Liver (tissue), 9 donors: ENCODE measurements around the gene DIP2C. TPM values are rescaled to one million over a fixed set of nuclear protein-coding genes. Genes with fewer than 3 reads are reported as not detected.

ENCODE experiments used
- DNase-seq: peaks from one replicate; pipeline ENCODE4 v3.0.0-alpha.2; 2017; ENCODE audit warnings: low spot score
- H3K27ac ChIP-seq, 2 donors: one replicate each; pipeline ENCODE4 v1.7.0; 2013; ENCODE audit warnings: inconsistent platforms in 2 of 2, low read length in 2 of 2, control low read depth in 1 of 2, low read depth in 1 of 2, mild to moderate bottlenecking in 1 of 2
- H3K27me3 ChIP-seq, 4 donors: one replicate each; pipeline versions ENCODE4 v1.6.1 to v1.7.0; 2013; ENCODE audit warnings: low read length in 3 of 4, inconsistent platforms in 1 of 4, mild to moderate bottlenecking in 1 of 4, moderate library complexity in 1 of 4; ENCODE audit not compliant: control insufficient read depth in 4 of 4, insufficient read depth in 4 of 4
- H3K36me3 ChIP-seq, 4 donors: one replicate each; pipeline versions ENCODE4 v1.6.1 to v1.7.0; 2013; ENCODE audit warnings: low read length in 3 of 4, mild to moderate bottlenecking in 3 of 4, low read depth in 1 of 4, moderate library complexity in 1 of 4; ENCODE audit not compliant: control insufficient read depth in 4 of 4, insufficient read depth in 3 of 4
- H3K4me1 ChIP-seq, 4 donors: one replicate each; pipeline versions ENCODE4 v1.6.1 to v1.7.0; 2013; ENCODE audit warnings: low read length in 3 of 4, mild to moderate bottlenecking in 3 of 4, moderate library complexity in 1 of 4; ENCODE audit not compliant: control insufficient read depth in 4 of 4, insufficient read depth in 4 of 4
- H3K4me3 ChIP-seq, 3 donors: one replicate each; pipeline versions ENCODE4 v1.6.1 to v1.7.0; 2013; ENCODE audit warnings: low read length in 3 of 3, control low read depth in 1 of 3, low read depth in 1 of 3, mild to moderate bottlenecking in 1 of 3
- H3K9ac ChIP-seq, 2 donors: one replicate each; pipeline ENCODE4 v1.7.0; 2013; ENCODE audit warnings: low read length in 2 of 2, mild to moderate bottlenecking in 2 of 2, moderate library complexity in 2 of 2, control low read depth in 1 of 2, low read depth in 1 of 2
- H3K9me3 ChIP-seq, 4 donors: one replicate each; pipeline versions ENCODE4 v1.6.1 to v1.7.0; 2013; ENCODE audit warnings: low read length in 3 of 4; ENCODE audit not compliant: control insufficient read depth in 4 of 4
- EGR1 ChIP-seq, 2 donors: IDR thresholded peaks; 2 replicates each; pipeline ENCODE4 v1.6.1; 2016 to 2018; ENCODE audit warnings: antibody characterized with exemption in 2 of 2, low read depth in 2 of 2
- FOXA1 ChIP-seq: IDR thresholded peaks from 2 replicates; pipeline ENCODE4 v1.6.1; 2016; ENCODE audit warnings: antibody characterized with exemption
- FOXA2 ChIP-seq: IDR thresholded peaks from 2 replicates; pipeline ENCODE4 v1.6.1; 2016; ENCODE audit warnings: antibody characterized with exemption
- GABPA ChIP-seq, 2 donors: IDR thresholded peaks in 1 of 2; conservative IDR thresholded peaks in 1 of 2; 2 replicates each; pipeline ENCODE4 v1.6.1; 2016; ENCODE audit warnings: antibody characterized with exemption in 2 of 2, mild to moderate bottlenecking in 1 of 2, moderate library complexity in 1 of 2
- HNF4A ChIP-seq, 2 donors: conservative IDR thresholded peaks; 2 replicates each; pipeline ENCODE4 v1.6.1; 2016; ENCODE audit warnings: antibody characterized with exemption in 2 of 2, mild to moderate bottlenecking in 2 of 2
- HNF4G ChIP-seq: IDR thresholded peaks from 2 replicates; pipeline ENCODE4 v1.6.1; 2016; ENCODE audit warnings: antibody characterized with exemption
- JUND ChIP-seq, 2 donors: IDR thresholded peaks; 2 replicates each; pipeline ENCODE4 v1.6.1; 2016; ENCODE audit warnings: antibody characterized with exemption in 2 of 2
- NR2F2 ChIP-seq: IDR thresholded peaks from 2 replicates; pipeline ENCODE4 v1.6.1; 2016; ENCODE audit warnings: antibody characterized with exemption
- RAD21 ChIP-seq, 2 donors: IDR thresholded peaks; 2 replicates each; pipeline ENCODE4 v1.6.1; 2016; ENCODE audit warnings: antibody characterized with exemption in 2 of 2, mild to moderate bottlenecking in 2 of 2
- RXRA ChIP-seq, 2 donors: IDR thresholded peaks; 2 replicates each; pipeline ENCODE4 v1.6.1; 2017 to 2018; ENCODE audit warnings: antibody characterized with exemption in 2 of 2, mild to moderate bottlenecking in 1 of 2
- SP1 ChIP-seq: IDR thresholded peaks from 2 replicates; pipeline ENCODE4 v1.6.1; 2018; ENCODE audit warnings: antibody characterized with exemption, mild to moderate bottlenecking
- TAF1 ChIP-seq: conservative IDR thresholded peaks from 2 replicates; pipeline ENCODE4 v1.6.1; 2016; ENCODE audit warnings: antibody characterized with exemption, mild to moderate bottlenecking
- YY1 ChIP-seq: IDR thresholded peaks from 2 replicates; pipeline ENCODE4 v1.6.1; 2016; ENCODE audit warnings: antibody characterized with exemption, mild to moderate bottlenecking
- WGBS: extraction: QIAGEN DNeasy Blood & Tissue Kit; methylation state at CpG from one replicate; pipeline ENCODE4 v1.1.7; 2013; 5-methylcytosine and 5-hydroxymethylcytosine counted together
- polyA plus RNA-seq, 2 donors: library from polyadenylated mRNA; stranded (reverse) in 1 of 2; unstranded in 1 of 2; fragments of 200-250 nt in 1 of 2; fragments of >200 nt in 1 of 2; fragmentation: Nextera tagmentation in 1 of 2; extraction: Ambion mirVana in 1 of 2; gene quantifications; one replicate each; pipeline versions ENCODE4 v1.2.1 to v1.2.3, GENCODE V29; 2013 to 2015
- total RNA-seq, 2 donors: library from RNA; depleted of rRNA; stranded (reverse); fragments of >200 nt; gene quantifications; one replicate each; pipeline ENCODE4 v1.2.3, GENCODE V29; 2014
- TF ChIP-seq, protein P1 (sequence below): IDR thresholded peaks from 2 replicates; pipeline ENCODE4 v1.6.1; 2016; ENCODE audit warnings: antibody characterized with exemption
- TF ChIP-seq, protein P2 (sequence below): IDR thresholded peaks from 2 replicates; pipeline ENCODE4 v1.6.1; 2016; ENCODE audit warnings: antibody characterized with exemption, mild to moderate bottlenecking
- TF ChIP-seq, protein P3 (sequence below): fragments of 150-350 bp; IDR thresholded peaks from 2 replicates; pipeline ENCODE4 v1.5.1; 2017; ENCODE audit warnings: improper control_type of control experiment, low read depth, low read length; ENCODE audit not compliant: missing input control
- TF ChIP-seq, protein P4 (sequence below): IDR thresholded peaks from 2 replicates; pipeline ENCODE4 v1.6.1; 2016; ENCODE audit warnings: antibody characterized with exemption
- TF ChIP-seq, protein P5 (sequence below): IDR thresholded peaks from 2 replicates; pipeline ENCODE4 v1.6.1; 2016; ENCODE audit warnings: antibody characterized with exemption
- donor health status: healthy.
- donor health status: healthy.
- donor health status: healthy.
- donor health status: healthy.
- donor health status: healthy.

DIP2C gene
- total and polyA plus RNA-seq, 4 donors: 4.2 to 12.2 (median 5.7) TPM

DNA sequence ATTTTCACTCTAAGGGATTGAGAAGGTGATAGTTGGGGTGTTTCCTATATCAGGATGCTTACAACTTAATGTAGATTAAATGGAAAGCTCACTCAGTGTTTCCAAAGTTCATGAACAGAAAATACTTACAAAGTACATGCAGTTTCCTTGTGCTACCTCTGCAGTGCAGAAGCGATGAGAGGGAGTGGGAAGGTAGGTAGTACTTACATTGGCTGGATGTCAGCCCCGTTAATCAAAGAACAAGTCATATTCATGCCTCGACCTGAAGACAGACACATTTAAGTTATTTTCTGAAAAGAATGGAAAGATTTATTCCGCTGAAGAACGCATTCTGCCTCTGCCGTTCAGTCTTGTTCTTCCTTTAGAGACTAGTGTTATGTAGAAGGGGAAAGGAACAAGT, 461.1 kb downstream of the DIP2C start:
- TF ChIP-seq GABPA (IDR thresholded peaks at IDR 0.05 in 1 of 2, conservative IDR thresholded peaks at IDR 0.05 in 1 of 2): no peak
- TF ChIP-seq EGR1 (IDR thresholded peaks at IDR 0.05; ENCODE audit: low read depth in 2 of 2): no peak
- no peak for TF ChIP-seq FOXA2
- TF ChIP-seq RAD21 (IDR thresholded peaks at IDR 0.05): no peak
- no peak for TF ChIP-seq TAF1
- TF ChIP-seq HNF4G: no peak
- no peak for TF ChIP-seq NR2F2
- TF ChIP-seq FOXA1: no peak
- TF ChIP-seq YY1: no peak
- no peak for TF ChIP-seq SP1
- H3K9me3 ChIP-seq: no peaks in the 10 kb centered on the region
- no peaks in the 10 kb centered on the region for H3K27me3 ChIP-seq
- no peak for DNase-seq
- H3K36me3 ChIP-seq: peaks cover 0 to 3% (median 0%) of the 10 kb centered on the region in 4 donors
- 94% methylated on average over 6 of the region's 6 CpGs for WGBS
- peaks cover 0 to 1% (median 0%) of the 10 kb centered on the region in 4 donors for H3K4me1 ChIP-seq
- H3K4me3 ChIP-seq: no peak overlapping the region
- no peak overlapping the region for H3K27ac ChIP-seq
- H3K9ac ChIP-seq: no peak overlapping the region

DNA sequence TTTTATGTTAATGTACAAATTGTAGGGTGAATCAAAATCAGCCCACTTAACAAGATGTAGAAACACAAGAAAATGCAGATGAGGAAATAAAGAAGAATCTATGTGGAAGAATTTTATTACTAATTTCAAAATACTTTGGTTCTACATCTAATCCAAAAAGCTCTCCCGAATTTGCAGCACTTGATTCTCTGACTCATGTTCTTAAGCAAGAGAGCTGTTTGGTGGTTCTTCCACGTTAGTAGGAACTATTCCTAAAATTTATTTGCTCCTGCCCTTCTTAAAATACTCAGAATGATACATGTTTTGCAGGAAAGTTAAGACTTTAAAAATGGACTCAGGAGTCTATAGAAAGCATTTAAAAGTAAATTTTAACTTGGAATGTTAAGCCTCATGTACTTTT, 462.5 kb downstream of the DIP2C start:
- 89% methylated on average over 2 of the region's 2 CpGs for WGBS
- TF ChIP-seq, protein P1, sequence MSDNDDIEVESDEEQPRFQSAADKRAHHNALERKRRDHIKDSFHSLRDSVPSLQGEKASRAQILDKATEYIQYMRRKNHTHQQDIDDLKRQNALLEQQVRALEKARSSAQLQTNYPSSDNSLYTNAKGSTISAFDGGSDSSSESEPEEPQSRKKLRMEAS: no peak
- TF ChIP-seq RAD21 (IDR thresholded peaks at IDR 0.05) (no peak), JUND (IDR thresholded peaks at IDR 0.05) (no peak), HNF4A (conservative IDR thresholded peaks at IDR 0.05) (no peak), NR2F2 (no peak), RXRA (IDR thresholded peaks at IDR 0.05) (no peak), YY1 (no peak), FOXA1 (no peak), SP1 (no peak), TAF1 (no peak), EGR1 (IDR thresholded peaks at IDR 0.05; ENCODE audit: low read depth in 2 of 2) (no peak), GABPA (IDR thresholded peaks at IDR 0.05 in 1 of 2, conservative IDR thresholded peaks at IDR 0.05 in 1 of 2) (no peak), HNF4G (no peak)
- TF ChIP-seq, protein P2, sequence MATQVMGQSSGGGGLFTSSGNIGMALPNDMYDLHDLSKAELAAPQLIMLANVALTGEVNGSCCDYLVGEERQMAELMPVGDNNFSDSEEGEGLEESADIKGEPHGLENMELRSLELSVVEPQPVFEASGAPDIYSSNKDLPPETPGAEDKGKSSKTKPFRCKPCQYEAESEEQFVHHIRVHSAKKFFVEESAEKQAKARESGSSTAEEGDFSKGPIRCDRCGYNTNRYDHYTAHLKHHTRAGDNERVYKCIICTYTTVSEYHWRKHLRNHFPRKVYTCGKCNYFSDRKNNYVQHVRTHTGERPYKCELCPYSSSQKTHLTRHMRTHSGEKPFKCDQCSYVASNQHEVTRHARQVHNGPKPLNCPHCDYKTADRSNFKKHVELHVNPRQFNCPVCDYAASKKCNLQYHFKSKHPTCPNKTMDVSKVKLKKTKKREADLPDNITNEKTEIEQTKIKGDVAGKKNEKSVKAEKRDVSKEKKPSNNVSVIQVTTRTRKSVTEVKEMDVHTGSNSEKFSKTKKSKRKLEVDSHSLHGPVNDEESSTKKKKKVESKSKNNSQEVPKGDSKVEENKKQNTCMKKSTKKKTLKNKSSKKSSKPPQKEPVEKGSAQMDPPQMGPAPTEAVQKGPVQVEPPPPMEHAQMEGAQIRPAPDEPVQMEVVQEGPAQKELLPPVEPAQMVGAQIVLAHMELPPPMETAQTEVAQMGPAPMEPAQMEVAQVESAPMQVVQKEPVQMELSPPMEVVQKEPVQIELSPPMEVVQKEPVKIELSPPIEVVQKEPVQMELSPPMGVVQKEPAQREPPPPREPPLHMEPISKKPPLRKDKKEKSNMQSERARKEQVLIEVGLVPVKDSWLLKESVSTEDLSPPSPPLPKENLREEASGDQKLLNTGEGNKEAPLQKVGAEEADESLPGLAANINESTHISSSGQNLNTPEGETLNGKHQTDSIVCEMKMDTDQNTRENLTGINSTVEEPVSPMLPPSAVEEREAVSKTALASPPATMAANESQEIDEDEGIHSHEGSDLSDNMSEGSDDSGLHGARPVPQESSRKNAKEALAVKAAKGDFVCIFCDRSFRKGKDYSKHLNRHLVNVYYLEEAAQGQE: no peak
- TF ChIP-seq, protein P3, sequence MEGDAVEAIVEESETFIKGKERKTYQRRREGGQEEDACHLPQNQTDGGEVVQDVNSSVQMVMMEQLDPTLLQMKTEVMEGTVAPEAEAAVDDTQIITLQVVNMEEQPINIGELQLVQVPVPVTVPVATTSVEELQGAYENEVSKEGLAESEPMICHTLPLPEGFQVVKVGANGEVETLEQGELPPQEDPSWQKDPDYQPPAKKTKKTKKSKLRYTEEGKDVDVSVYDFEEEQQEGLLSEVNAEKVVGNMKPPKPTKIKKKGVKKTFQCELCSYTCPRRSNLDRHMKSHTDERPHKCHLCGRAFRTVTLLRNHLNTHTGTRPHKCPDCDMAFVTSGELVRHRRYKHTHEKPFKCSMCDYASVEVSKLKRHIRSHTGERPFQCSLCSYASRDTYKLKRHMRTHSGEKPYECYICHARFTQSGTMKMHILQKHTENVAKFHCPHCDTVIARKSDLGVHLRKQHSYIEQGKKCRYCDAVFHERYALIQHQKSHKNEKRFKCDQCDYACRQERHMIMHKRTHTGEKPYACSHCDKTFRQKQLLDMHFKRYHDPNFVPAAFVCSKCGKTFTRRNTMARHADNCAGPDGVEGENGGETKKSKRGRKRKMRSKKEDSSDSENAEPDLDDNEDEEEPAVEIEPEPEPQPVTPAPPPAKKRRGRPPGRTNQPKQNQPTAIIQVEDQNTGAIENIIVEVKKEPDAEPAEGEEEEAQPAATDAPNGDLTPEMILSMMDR: no peak
- TF ChIP-seq, protein P4, sequence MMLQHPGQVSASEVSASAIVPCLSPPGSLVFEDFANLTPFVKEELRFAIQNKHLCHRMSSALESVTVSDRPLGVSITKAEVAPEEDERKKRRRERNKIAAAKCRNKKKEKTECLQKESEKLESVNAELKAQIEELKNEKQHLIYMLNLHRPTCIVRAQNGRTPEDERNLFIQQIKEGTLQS: no peak
- TF ChIP-seq, protein P5, sequence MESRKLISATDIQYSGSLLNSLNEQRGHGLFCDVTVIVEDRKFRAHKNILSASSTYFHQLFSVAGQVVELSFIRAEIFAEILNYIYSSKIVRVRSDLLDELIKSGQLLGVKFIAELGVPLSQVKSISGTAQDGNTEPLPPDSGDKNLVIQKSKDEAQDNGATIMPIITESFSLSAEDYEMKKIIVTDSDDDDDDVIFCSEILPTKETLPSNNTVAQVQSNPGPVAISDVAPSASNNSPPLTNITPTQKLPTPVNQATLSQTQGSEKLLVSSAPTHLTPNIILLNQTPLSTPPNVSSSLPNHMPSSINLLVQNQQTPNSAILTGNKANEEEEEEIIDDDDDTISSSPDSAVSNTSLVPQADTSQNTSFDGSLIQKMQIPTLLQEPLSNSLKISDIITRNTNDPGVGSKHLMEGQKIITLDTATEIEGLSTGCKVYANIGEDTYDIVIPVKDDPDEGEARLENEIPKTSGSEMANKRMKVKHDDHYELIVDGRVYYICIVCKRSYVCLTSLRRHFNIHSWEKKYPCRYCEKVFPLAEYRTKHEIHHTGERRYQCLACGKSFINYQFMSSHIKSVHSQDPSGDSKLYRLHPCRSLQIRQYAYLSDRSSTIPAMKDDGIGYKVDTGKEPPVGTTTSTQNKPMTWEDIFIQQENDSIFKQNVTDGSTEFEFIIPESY: no peak

More for the DNA sequence above, 462.5 kb downstream of the DIP2C start:
- H3K4me3 ChIP-seq: no peak overlapping the region
- DNase-seq: no peak
- H3K27me3 ChIP-seq: no peaks in the 10 kb centered on the region
- no peaks in the 10 kb centered on the region for H3K9me3 ChIP-seq
- no peak overlapping the region for H3K9ac ChIP-seq
- H3K36me3 ChIP-seq: peaks cover 0 to 3% (median 0%) of the 10 kb centered on the region in 4 donors
- peaks cover 0 to 1% (median 0%) of the 10 kb centered on the region in 4 donors for H3K4me1 ChIP-seq
- no peak overlapping the region for H3K27ac ChIP-seq
